Measurements from ENCODE around the gene BLCAP.
"Not testable (repeated sequence)": the region's sequence is repeated elsewhere in the genome, so short reads cannot be mapped to it uniquely, and the experiment has no call there.

Gene BLCAP

GRCh38 chr20:37552415-37552814 is 24.7 kb upstream of the BLCAP start:
- TF ChIP-seq CTCF (IDR thresholded peaks at IDR 0.05; ENCODE audit: extremely low read depth, missing control alignments) = no peak
- DNase-seq (ENCODE audit: low spot score) = no peak

DNA sequence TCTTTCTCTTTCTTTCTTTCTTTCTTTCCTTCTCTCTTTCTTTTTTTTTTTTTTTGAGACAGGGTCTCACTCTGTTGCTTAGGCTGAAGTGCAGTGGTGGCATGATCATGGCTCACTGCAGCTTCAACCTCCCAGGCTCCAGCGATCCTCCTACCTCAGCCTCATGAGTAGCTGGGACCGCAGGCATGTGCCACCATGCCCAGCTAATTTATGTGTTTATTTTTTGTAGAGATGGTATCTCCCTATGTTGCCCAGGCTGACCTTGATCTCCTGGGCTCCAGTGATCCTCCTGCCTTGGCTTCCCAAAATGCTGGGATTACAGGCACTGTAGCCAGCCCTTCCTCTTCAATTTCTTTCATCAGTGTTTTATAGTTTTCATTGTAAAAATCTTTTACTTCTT is 24.0 kb upstream of the BLCAP start:
- not testable (repeated sequence) for DNase-seq (ENCODE audit: low spot score)

DNA sequence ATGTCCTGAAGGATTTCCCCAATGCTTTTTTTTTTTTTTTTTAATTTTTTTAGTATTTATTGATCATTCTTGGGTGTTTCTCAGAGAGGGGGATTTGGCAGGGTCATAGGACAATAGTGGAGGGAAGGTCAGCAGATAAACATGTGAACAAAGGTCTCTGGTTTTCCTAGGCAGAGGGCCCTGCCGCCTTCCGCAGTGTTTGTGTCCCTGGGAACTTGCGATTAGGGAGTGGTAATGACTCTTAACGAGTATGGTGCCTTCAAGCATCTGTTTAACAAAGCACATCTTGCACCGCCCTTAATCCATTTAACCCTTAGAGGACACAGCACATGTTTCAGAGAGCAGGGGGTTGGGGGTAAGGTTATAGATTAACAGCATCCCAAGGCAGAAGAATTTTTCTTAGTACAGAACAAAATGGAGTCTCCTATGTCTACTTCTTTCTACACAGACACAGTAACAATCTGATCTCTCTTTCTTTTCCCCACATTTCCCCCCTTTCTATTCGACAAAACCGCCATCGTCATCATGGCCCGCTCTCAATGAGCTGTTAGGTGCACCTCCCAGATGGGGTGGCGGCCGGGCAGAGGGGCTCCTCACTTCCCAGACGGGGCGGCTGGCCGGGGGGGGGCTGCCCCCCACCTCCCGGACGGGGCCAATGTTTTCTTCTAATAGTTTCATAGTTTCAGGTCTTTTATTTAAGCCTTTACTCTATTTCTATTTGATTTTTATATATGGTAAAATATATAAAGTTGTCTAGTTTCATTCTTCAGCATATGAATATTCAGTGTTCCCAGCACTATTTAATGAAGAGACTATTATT is 22.6 kb upstream of the BLCAP start:
- DNase-seq (ENCODE audit: low spot score) = not testable (repeated sequence)

- no peak for TF ChIP-seq CTCF (IDR thresholded peaks at IDR 0.05; ENCODE audit: extremely low read depth, missing control alignments)
- DNase-seq (ENCODE audit: low spot score) = no peak
Measured at GRCh38 chr20:37547912-37548311, 20.2 kb upstream of the BLCAP start.

- no peak for DNase-seq (ENCODE audit: low spot score)
- TF ChIP-seq CTCF (IDR thresholded peaks at IDR 0.05; ENCODE audit: extremely low read depth, missing control alignments) = no peak
Measured at GRCh38 chr20:37545516-37545915, 17.8 kb upstream of the BLCAP start.

DNA sequence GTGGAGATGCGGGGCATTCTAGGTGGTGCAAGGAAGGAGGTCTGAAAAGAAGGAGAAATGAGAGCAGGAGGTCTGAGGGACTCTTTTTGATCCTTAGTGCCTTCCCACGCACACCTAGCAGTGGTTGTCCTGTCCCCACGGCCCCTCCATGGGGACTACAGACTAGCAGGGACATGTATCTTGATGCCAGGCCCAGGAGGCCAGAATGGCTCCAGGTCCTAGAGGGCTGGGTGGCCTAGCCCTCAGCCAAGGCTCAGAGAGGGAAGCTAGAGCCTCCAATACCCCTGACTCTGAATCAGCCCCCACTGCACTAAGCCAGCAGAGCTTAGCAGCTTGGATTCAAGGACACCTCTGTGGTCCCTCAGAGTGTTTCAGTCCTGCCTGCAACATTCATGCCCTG is 16.7 kb upstream of the BLCAP start:
- no peak for DNase-seq (ENCODE audit: low spot score)

DNA sequence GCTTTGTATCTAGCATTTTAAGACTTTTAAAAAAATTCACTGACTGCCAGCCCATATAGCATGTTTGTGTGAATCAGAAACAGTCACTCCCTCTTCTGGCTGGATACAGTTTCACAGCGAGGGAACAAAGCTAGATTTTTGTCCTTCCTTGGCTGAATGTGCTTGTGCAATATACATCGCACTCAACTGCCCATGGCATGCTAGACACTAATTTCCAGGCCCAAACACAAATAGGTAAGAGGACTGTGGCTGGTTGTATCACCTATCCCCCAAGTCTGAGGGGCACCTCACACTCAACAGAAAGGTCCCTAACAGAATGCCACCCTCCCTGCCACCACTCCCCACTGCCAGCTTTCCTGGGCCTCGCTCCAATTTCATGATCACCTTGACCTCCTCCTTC is 16.2 kb upstream of the BLCAP start:
- no peak for TF ChIP-seq CTCF (IDR thresholded peaks at IDR 0.05; ENCODE audit: extremely low read depth, missing control alignments)
- no peak for DNase-seq (ENCODE audit: low spot score)

More for the DNA sequence above, 16.7 kb upstream of the BLCAP start:
- no peak for TF ChIP-seq CTCF (IDR thresholded peaks at IDR 0.05; ENCODE audit: extremely low read depth, missing control alignments)

GRCh38 chr20:37542281-37542680 is 14.6 kb upstream of the BLCAP start:
- TF ChIP-seq CTCF (IDR thresholded peaks at IDR 0.05; ENCODE audit: extremely low read depth, missing control alignments) = no peak

More at GRCh38 chr20:37542281-37542680, 14.6 kb upstream of the BLCAP start:
- no peak for DNase-seq (ENCODE audit: low spot score)

All from GM20000 (cell line).